DND-41 (cell line): ENCODE data around the gene SYNPO.

Experiments used
- ATAC-seq: fragments of 200-7000 bp; cut with Tn5 transposase; 3 replicates; pipeline ENCODE4 v1.9.1; 2021; ENCODE audit warnings: low read depth; ENCODE audit not compliant: insufficient read depth
- DNase-seq: peaks from one replicate; pipeline ENCODE4 v3.0.0-alpha.2; 2020
- H2AFZ ChIP-seq: 2 replicates; pipeline ENCODE4 v1.6.0; 2012; ENCODE audit warnings: low read depth, low read length
- H3K27ac ChIP-seq: 2 replicates; pipeline ENCODE4 v1.5.1; 2012; ENCODE audit warnings: low read length, inconsistent platforms
- H3K27me3 ChIP-seq: fragments of 200-600 bp; sonication (generic); 2 replicates; pipeline ENCODE4 v1.6.0; 2012; ENCODE audit warnings: low read length, mild to moderate bottlenecking, inconsistent platforms; ENCODE audit not compliant: insufficient read depth, poor library complexity
- H3K36me3 ChIP-seq: 2 replicates; pipeline ENCODE4 v1.5.1; 2012; ENCODE audit warnings: low read length, inconsistent platforms; ENCODE audit not compliant: insufficient read depth
- H3K4me1 ChIP-seq: 2 replicates; pipeline ENCODE4 v1.5.1; 2012; ENCODE audit warnings: mild to moderate bottlenecking, low read length; ENCODE audit not compliant: insufficient read depth
- H3K4me2 ChIP-seq: 2 replicates; pipeline ENCODE4 v1.6.0; 2012; ENCODE audit warnings: mild to moderate bottlenecking, moderate library complexity, low read length, inconsistent platforms; ENCODE audit not compliant: insufficient read depth
- H3K4me3 ChIP-seq, 2 experiments: fragments of 200-600 bp in 1 of 2; shearing (Covaris generic) in 1 of 2; 2 replicates each; pipeline ENCODE4 v1.5.1; 2012 to 2016; ENCODE audit warnings: inconsistent platforms in 2 of 2, low read length in 2 of 2, mild to moderate bottlenecking in 2 of 2, low read depth in 1 of 2, moderate library complexity in 1 of 2
- H3K79me2 ChIP-seq: 2 replicates; pipeline ENCODE4 v1.6.0; 2012; ENCODE audit warnings: low read length, inconsistent platforms; ENCODE audit not compliant: insufficient read depth
- H3K9ac ChIP-seq: 2 replicates; pipeline ENCODE4 v1.6.0; 2012; ENCODE audit warnings: low read depth, mild to moderate bottlenecking, inconsistent platforms, low read length, moderate library complexity
- H3K9me3 ChIP-seq: 2 replicates; pipeline ENCODE4 v1.5.1; 2012; ENCODE audit warnings: low read length, moderate library complexity, mild to moderate bottlenecking, inconsistent platforms; ENCODE audit not compliant: insufficient read depth, severe bottlenecking
- H4K20me1 ChIP-seq: 2 replicates; pipeline ENCODE4 v1.6.0; 2012; ENCODE audit warnings: low read length; ENCODE audit not compliant: insufficient read depth
- CTCF ChIP-seq: IDR thresholded peaks from 2 replicates; pipeline ENCODE4 v1.5.1; 2012; ENCODE audit warnings: borderline replicate concordance, low read length, moderate library complexity, mild to moderate bottlenecking; ENCODE audit not compliant: poor library complexity, severe bottlenecking; ENCODE audit errors: extremely low read depth
- EZH2 ChIP-seq: IDR thresholded peaks from 3 replicates; pipeline ENCODE4 v1.6.1; 2012; ENCODE audit warnings: borderline replicate concordance, low read depth, mild to moderate bottlenecking, moderate library complexity, low read length, inconsistent platforms; ENCODE audit not compliant: severe bottlenecking

Gene SYNPO

GRCh38 chr5:150621301-150621700 is 19.2 kb upstream of the SYNPO start:
- TF ChIP-seq CTCF (no peak), EZH2 (no peak)
- Histone ChIP-seq H3K4me1 (no peaks in the 10 kb centered on the region), H4K20me1 (no peaks in the 10 kb centered on the region), H3K79me2 (no peaks in the 10 kb centered on the region), H3K9ac (no peak overlapping the region), H3K27me3 (peaks cover 3% of the 10 kb centered on the region), H3K9me3 (no peaks in the 10 kb centered on the region), H3K27ac (no peak overlapping the region), H3K4me2 (no peak overlapping the region), H3K4me3 (no peak overlapping the region), H3K36me3 (no peaks in the 10 kb centered on the region), H2AFZ (no peak overlapping the region)
- ATAC-seq = no peak
- DNase-seq = no peak

- Histone ChIP-seq H3K79me2 (no peaks in the 10 kb centered on the region), H3K27ac (no peak overlapping the region), H3K9me3 (no peaks in the 10 kb centered on the region), H3K36me3 (no peaks in the 10 kb centered on the region), H3K4me1 (no peaks in the 10 kb centered on the region), H4K20me1 (no peaks in the 10 kb centered on the region), H2AFZ (no peak overlapping the region), H3K9ac (no peak overlapping the region), H3K4me3 (no peak overlapping the region), H3K27me3 (peaks cover 3% of the 10 kb centered on the region), H3K4me2 (no peak overlapping the region)
- DNase-seq (no peak), ATAC-seq (no peak)
- TF ChIP-seq CTCF (no peak), EZH2 (no peak)
These were observed 18.3 kb upstream of the SYNPO start for GRCh38 chr5:150622157-150622556.

GRCh38 chr5:150623152-150623877 is 17.1 kb upstream of the SYNPO start:
- peaks cover 3% of the 10 kb centered on the region for H3K27me3 ChIP-seq
- no peaks in the 10 kb centered on the region for H3K79me2 ChIP-seq
- H3K4me2 ChIP-seq = no peak overlapping the region
- H3K4me3 ChIP-seq = no peak overlapping the region
- no peak overlapping the region for H3K27ac ChIP-seq
- no peaks in the 10 kb centered on the region for H4K20me1 ChIP-seq
- no peaks in the 10 kb centered on the region for H3K4me1 ChIP-seq
- H3K36me3 ChIP-seq = no peaks in the 10 kb centered on the region
- no peaks in the 10 kb centered on the region for H3K9me3 ChIP-seq
- no peak for DNase-seq
- no peak overlapping the region for H3K9ac ChIP-seq
- TF ChIP-seq EZH2 = no peak
- no peak for TF ChIP-seq CTCF
- ATAC-seq = no peak
- no peak overlapping the region for H2AFZ ChIP-seq

- no peak overlapping the region for H3K4me3 ChIP-seq
- H3K79me2 ChIP-seq = no peaks in the 10 kb centered on the region
- ATAC-seq (no peak), DNase-seq (no peak)
- H3K27ac ChIP-seq = no peak overlapping the region
- TF ChIP-seq CTCF (no peak), EZH2 (no peak)
- peaks cover 3% of the 10 kb centered on the region for H3K27me3 ChIP-seq
- no peaks in the 10 kb centered on the region for H3K9me3 ChIP-seq
- H4K20me1 ChIP-seq = no peaks in the 10 kb centered on the region
- no peaks in the 10 kb centered on the region for H3K4me1 ChIP-seq
- H3K36me3 ChIP-seq = no peaks in the 10 kb centered on the region
- H2AFZ ChIP-seq = no peak overlapping the region
- no peak overlapping the region for H3K4me2 ChIP-seq
- no peak overlapping the region for H3K9ac ChIP-seq
These were observed 16.6 kb upstream of the SYNPO start for GRCh38 chr5:150623878-150624216.
